ENCODE data around the gene GET4. TPM values are rescaled to one million over a fixed set of nuclear protein-coding genes. Genes with fewer than 3 reads are reported as not detected.

The GET4 gene
- polyA plus RNA-seq, 3 donors, result 20.1 to 36.8 (median 25.5) TPM

DNA sequence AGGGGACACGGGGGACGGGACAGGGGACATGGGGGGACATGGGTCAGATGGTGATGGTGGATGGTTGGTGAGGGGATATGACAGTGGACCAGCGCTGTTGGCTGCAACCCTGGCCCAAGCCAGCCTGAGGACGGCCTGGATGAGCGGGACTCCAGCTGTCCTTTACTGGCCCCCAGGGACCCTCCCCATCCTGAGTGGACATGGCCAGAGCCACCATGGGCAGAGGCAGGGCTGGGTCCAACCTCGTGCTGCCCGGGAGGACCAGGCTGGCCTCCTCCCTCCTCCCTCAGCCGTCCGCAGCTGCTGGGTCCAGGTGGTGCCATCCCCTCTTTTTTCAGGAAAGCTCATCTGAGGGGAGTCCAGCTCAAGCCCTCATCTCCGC lies 30.4 kb downstream of the GET4 start:
- Histone ChIP-seq H3K27ac (ENCODE audit: low read depth in 1 of 2, low read length in 2 of 2) (peak overlapping the region; percentile 53 to 59), H3K9ac (ENCODE audit: insufficient read depth, low read length, poor library complexity, severe bottlenecking) (no peak overlapping the region), H3K36me3 (replicated peaks in 1 of 2; ENCODE audit: control insufficient read depth in 1 of 2, insufficient read depth in 2 of 2, low read length in 2 of 2) (peaks cover 22 to 28% of the 10 kb centered on the region in 2 donors), H3K4me2 (replicated peaks; ENCODE audit: extremely low read depth, low read length, poor library complexity, severe bottlenecking) (no peak overlapping the region), H3K27me3 (ENCODE audit: control insufficient read depth in 2 of 2, insufficient read depth in 2 of 2, low read length in 2 of 2) (no peaks in the 10 kb centered on the region), H3K4me3 (replicated peaks in 1 of 3; ENCODE audit: low read depth in 2 of 3, low read length in 3 of 3) (no peak overlapping the region), H2AFZ (ENCODE audit: insufficient read depth, low read depth, low read length, poor library complexity, severe bottlenecking) (no peak overlapping the region), H3K9me3 (replicated peaks in 1 of 2; ENCODE audit: control insufficient read depth in 1 of 2, insufficient read depth in 1 of 2, low read length in 2 of 2) (no peaks in the 10 kb centered on the region), H3K79me2 (ENCODE audit: insufficient read depth, low read length) (peaks cover 28% of the 10 kb centered on the region), H4K20me1 (ENCODE audit: insufficient read depth, low read length) (peaks cover 67% of the 10 kb centered on the region), H3K4me1 (ENCODE audit: control insufficient read depth in 1 of 2, insufficient read depth in 2 of 2, low read length in 2 of 2) (peaks cover 48 to 54% of the 10 kb centered on the region in 2 donors)
- intact Hi-C loops (cut with micrococcal nuclease), result loop anchor here (10.0 kb wide), 1 partner anchor 158 kb away; no protein-coding TSS in a partner anchor
- no peak overlapping the region for H3K4me3 Mint-ChIP-seq
- H3K9me3 Mint-ChIP-seq, result no peaks in the 10 kb centered on the region
- TF ChIP-seq, protein P1, sequence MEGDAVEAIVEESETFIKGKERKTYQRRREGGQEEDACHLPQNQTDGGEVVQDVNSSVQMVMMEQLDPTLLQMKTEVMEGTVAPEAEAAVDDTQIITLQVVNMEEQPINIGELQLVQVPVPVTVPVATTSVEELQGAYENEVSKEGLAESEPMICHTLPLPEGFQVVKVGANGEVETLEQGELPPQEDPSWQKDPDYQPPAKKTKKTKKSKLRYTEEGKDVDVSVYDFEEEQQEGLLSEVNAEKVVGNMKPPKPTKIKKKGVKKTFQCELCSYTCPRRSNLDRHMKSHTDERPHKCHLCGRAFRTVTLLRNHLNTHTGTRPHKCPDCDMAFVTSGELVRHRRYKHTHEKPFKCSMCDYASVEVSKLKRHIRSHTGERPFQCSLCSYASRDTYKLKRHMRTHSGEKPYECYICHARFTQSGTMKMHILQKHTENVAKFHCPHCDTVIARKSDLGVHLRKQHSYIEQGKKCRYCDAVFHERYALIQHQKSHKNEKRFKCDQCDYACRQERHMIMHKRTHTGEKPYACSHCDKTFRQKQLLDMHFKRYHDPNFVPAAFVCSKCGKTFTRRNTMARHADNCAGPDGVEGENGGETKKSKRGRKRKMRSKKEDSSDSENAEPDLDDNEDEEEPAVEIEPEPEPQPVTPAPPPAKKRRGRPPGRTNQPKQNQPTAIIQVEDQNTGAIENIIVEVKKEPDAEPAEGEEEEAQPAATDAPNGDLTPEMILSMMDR (IDR thresholded peaks at IDR 0.05), result no peak
- peaks cover 38% of the 10 kb centered on the region for H3K4me1 Mint-ChIP-seq
- H3K27me3 Mint-ChIP-seq (ENCODE audit: low read depth in 3 of 3), result no peaks in the 10 kb centered on the region
- 89% methylated on average over 9 of the region's 10 CpGs for WGBS (ENCODE audit: insufficient coverage)
- peaks cover 15 to 37% of the 10 kb centered on the region in 2 donors for H3K36me3 Mint-ChIP-seq
- H3K27ac Mint-ChIP-seq, result peak overlapping the region in 4 of 7 donors; percentile 46 to 80 (median 72)
- no peak for DNase-seq

DNA sequence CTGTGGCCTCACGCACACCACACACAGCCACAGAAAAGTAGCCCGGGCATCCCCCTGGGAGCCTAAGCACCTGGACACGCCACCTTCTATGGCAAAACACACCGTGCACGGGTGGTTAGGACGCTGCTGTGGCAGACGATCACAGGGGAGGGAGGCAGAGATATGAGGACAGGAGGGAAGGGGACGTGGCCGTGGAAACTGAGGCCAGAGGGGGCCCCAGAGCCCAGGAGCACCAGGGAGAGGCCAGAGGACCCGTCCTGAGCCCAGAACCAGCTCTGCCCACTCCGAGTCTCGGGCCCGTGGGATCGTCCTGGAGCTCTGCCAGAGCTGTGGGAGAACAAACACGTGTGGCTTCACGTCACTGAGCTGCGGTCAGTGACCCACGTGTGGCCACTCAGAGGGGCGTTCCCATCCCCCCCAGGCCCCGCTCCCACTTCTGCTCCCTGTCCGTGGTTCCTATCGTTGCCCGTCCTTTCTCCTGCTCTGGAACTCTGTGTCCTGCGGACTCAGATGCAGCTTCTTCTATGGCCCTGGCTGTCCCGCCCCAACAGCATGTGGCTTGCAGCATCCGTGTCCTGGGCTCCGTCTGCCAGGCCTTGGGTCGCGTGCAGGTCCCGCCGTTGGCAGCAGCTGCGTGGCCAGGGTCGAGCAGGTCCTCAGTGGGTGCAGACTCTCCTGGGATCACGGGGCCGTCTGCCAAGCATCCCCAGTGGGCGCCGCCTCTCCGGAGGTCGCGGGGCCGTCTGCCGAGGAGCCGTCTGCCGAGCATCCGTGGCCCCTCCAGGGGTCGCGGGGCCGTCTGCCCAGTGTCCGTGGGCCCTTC lies 31.0 kb downstream of the GET4 start:
- Histone ChIP-seq H3K27me3 (ENCODE audit: control insufficient read depth in 2 of 2, insufficient read depth in 2 of 2, low read length in 2 of 2) (no peaks in the 10 kb centered on the region), H3K9ac (ENCODE audit: insufficient read depth, low read length, poor library complexity, severe bottlenecking) (no peak overlapping the region), H4K20me1 (ENCODE audit: insufficient read depth, low read length) (peaks cover 61% of the 10 kb centered on the region), H2AFZ (ENCODE audit: insufficient read depth, low read depth, low read length, poor library complexity, severe bottlenecking) (no peak overlapping the region), H3K79me2 (ENCODE audit: insufficient read depth, low read length) (peaks cover 32% of the 10 kb centered on the region), H3K9me3 (replicated peaks in 1 of 2; ENCODE audit: control insufficient read depth in 1 of 2, insufficient read depth in 1 of 2, low read length in 2 of 2) (no peaks in the 10 kb centered on the region), H3K36me3 (replicated peaks in 1 of 2; ENCODE audit: control insufficient read depth in 1 of 2, insufficient read depth in 2 of 2, low read length in 2 of 2) (peaks cover 22 to 28% of the 10 kb centered on the region in 2 donors), H3K4me2 (replicated peaks; ENCODE audit: extremely low read depth, low read length, poor library complexity, severe bottlenecking) (peak overlapping the region; percentile 4), H3K4me1 (ENCODE audit: control insufficient read depth in 1 of 2, insufficient read depth in 2 of 2, low read length in 2 of 2) (peaks cover 52 to 56% of the 10 kb centered on the region in 2 donors), H3K4me3 (replicated peaks in 1 of 3; ENCODE audit: low read depth in 2 of 3, low read length in 3 of 3) (no peak overlapping the region), H3K27ac (ENCODE audit: low read depth in 1 of 2, low read length in 2 of 2) (peak overlapping the region; percentile 53 to 59)
- intact Hi-C loops (cut with micrococcal nuclease), result loop anchor here (10.0 kb wide), 1 partner anchor 157 kb away; no protein-coding TSS in a partner anchor
- peak in 2 of 3 donors; percentile 72 to 81 for DNase-seq
- peak overlapping the region in 4 of 7 donors; percentile 46 to 80 (median 72) for H3K27ac Mint-ChIP-seq
- peaks cover 37% of the 10 kb centered on the region for H3K4me1 Mint-ChIP-seq
- H3K4me3 Mint-ChIP-seq, result no peak overlapping the region
- H3K9me3 Mint-ChIP-seq, result no peaks in the 10 kb centered on the region
- WGBS (ENCODE audit: insufficient coverage), result 63% methylated on average over 47 of the region's 49 CpGs
- TF ChIP-seq, protein P1 (IDR thresholded peaks at IDR 0.05), result no peak
- H3K27me3 Mint-ChIP-seq (ENCODE audit: low read depth in 3 of 3), result no peaks in the 10 kb centered on the region
- peaks cover 14 to 34% of the 10 kb centered on the region in 2 donors for H3K36me3 Mint-ChIP-seq
